H1 (cell line): ENCODE results near the gene DMBT1. TPM values are rescaled to one million over a fixed set of nuclear protein-coding genes. Genes with fewer than 3 reads are reported as not detected.

Experiments used
- CTCF ChIA-PET: fragments of 300-600 bp; sonication (Branson Sonifier 250); formaldehyde crosslinking; loops from one replicate; lab custom pipeline; 2021; ENCODE audit not compliant: partially characterized antibody; lab: Charles Lee
- POLR2A ChIA-PET: fragments of 300-600 bp; sonication (Branson Sonifier 250); formaldehyde crosslinking; loops from one replicate; lab custom pipeline; 2021; ENCODE audit warnings: inconsistent platforms; ENCODE audit not compliant: partially characterized antibody; lab: Charles Lee
- DNase-seq, 2 experiments: peaks; one replicate each; pipeline versions ENCODE4 v3.0.0 to v3.0.0-alpha.2; 2010 to 2022; ENCODE audit warnings: low spot score in 2 of 2, low read depth in 1 of 2, mixed read lengths in 1 of 2
- FAIRE-seq: peaks from 2 replicates; lab custom pipeline; 2011; peaks lifted over from hg19 to GRCh38; lab: Jason Lieb, UNC
- H2AFZ ChIP-seq: 2 replicates; pipeline ENCODE4 v1.8.1; 2012; ENCODE audit warnings: low read length, inconsistent platforms
- H2AK5ac ChIP-seq: 2 replicates; pipeline ENCODE4 v1.6.1; 2013; ENCODE audit warnings: low read depth, low read length
- H2BK120ac ChIP-seq: replicated peaks from 2 replicates; pipeline ENCODE3; 2013; ENCODE audit warnings: low read depth, low read length, inconsistent platforms
- H2BK12ac ChIP-seq: 2 replicates; pipeline ENCODE4 v1.6.1; 2013; ENCODE audit warnings: low read depth, low read length
- H2BK15ac ChIP-seq: 2 replicates; pipeline ENCODE4 v1.6.1; 2013; ENCODE audit warnings: low read length
- H2BK20ac ChIP-seq: 2 replicates; pipeline ENCODE4 v1.6.1; 2013; ENCODE audit warnings: low read length
- H2BK5ac ChIP-seq: 2 replicates; pipeline ENCODE4 v1.6.1; 2013; ENCODE audit warnings: low read depth, low read length
- H3K14ac ChIP-seq: 2 replicates; pipeline ENCODE4 v1.6.1; 2013; ENCODE audit warnings: inconsistent platforms; ENCODE audit not compliant: insufficient read length
- H3K18ac ChIP-seq: 2 replicates; pipeline ENCODE4 v1.6.1; 2013; ENCODE audit warnings: low read length; ENCODE audit errors: extremely low read depth
- H3K23ac ChIP-seq: 2 replicates; pipeline ENCODE4 v1.6.1; 2013; ENCODE audit warnings: inconsistent platforms; ENCODE audit not compliant: insufficient read length
- H3K23me2 ChIP-seq: 2 replicates; pipeline ENCODE4 v1.6.1; 2013; ENCODE audit warnings: low read depth, low read length
- H3K27ac ChIP-seq: 2 replicates; pipeline ENCODE4 v1.6.1; 2011; ENCODE audit warnings: low read depth, low read length, inconsistent platforms
- H3K27me3 ChIP-seq, 4 experiments: replicated peaks in 1 of 4; 1 replicate in 1 of 4; 2 replicates in 3 of 4; pipeline versions ENCODE4 v1.6.1 to v1.8.1; 2011 to 2013; ENCODE audit warnings: low read length in 3 of 4, mild to moderate bottlenecking in 3 of 4, inconsistent platforms in 2 of 4, mixed read lengths in 2 of 4, moderate library complexity in 1 of 4; ENCODE audit not compliant: control insufficient read depth in 3 of 4, insufficient read depth in 3 of 4; ENCODE audit errors: extremely low read depth in 1 of 4
- H3K36me3 ChIP-seq, 4 experiments: 2 replicates each; pipeline versions ENCODE4 v1.6.1 to v1.8.1; 2011 to 2013; ENCODE audit warnings: mild to moderate bottlenecking in 4 of 4, low read length in 3 of 4, moderate library complexity in 2 of 4, control low read depth in 1 of 4, inconsistent platforms in 1 of 4; ENCODE audit not compliant: insufficient read depth in 4 of 4, control insufficient read depth in 2 of 4
- H3K4ac ChIP-seq: replicated peaks from 2 replicates; pipeline ENCODE3; 2013; ENCODE audit warnings: low read length, low read depth, mixed read lengths, inconsistent platforms; ENCODE audit not compliant: insufficient read length
- H3K4me1 ChIP-seq, 4 experiments: replicated peaks in 1 of 4; 1 replicate in 1 of 4; 2 replicates in 3 of 4; pipeline versions ENCODE4 v1.6.1 to v1.8.1; 2011 to 2013; ENCODE audit warnings: low read length in 3 of 4, inconsistent platforms in 2 of 4, mixed read lengths in 1 of 4; ENCODE audit not compliant: insufficient read depth in 4 of 4, control insufficient read depth in 3 of 4
- H3K4me2 ChIP-seq, 2 experiments: 2 replicates each; pipeline versions ENCODE4 v1.6.1 to v1.8.1; 2011 to 2013; ENCODE audit warnings: low read depth in 2 of 2, low read length in 2 of 2, control low read depth in 1 of 2, inconsistent platforms in 1 of 2, mild to moderate bottlenecking in 1 of 2; ENCODE audit not compliant: insufficient read depth in 1 of 2
- H3K4me3 ChIP-seq, 4 experiments: fragments of 200-600, 300-600 bp in 1 of 4; sonication (generic), shearing (Covaris generic), sonication (Bioruptor Twin) in 1 of 4; 2 replicates each; pipeline versions ENCODE4 v1.5.1 to v1.8.1; 2011 to 2016; ENCODE audit warnings: low read length in 4 of 4, low read depth in 3 of 4, control low read depth in 2 of 4, inconsistent platforms in 2 of 4, mild to moderate bottlenecking in 2 of 4, mixed read lengths in 1 of 4, moderate library complexity in 1 of 4; ENCODE audit not compliant: insufficient read depth in 2 of 4; ENCODE audit errors: extremely low read depth in 1 of 4
- H3K56ac ChIP-seq: replicated peaks from 2 replicates; pipeline ENCODE3; 2013; ENCODE audit warnings: low read depth, mild to moderate bottlenecking, mixed read lengths, low read length, inconsistent platforms; ENCODE audit not compliant: insufficient read length
- H3K79me1 ChIP-seq: 2 replicates; pipeline ENCODE4 v1.6.1; 2013; ENCODE audit warnings: low read depth, low read length, control low read depth
- H3K79me2 ChIP-seq, 2 experiments: 2 replicates each; pipeline versions ENCODE4 v1.6.1 to v1.8.1; 2012 to 2013; ENCODE audit warnings: low read length in 2 of 2, mild to moderate bottlenecking in 2 of 2, inconsistent platforms in 1 of 2; ENCODE audit not compliant: insufficient read depth in 2 of 2, control insufficient read depth in 1 of 2
- H3K9ac ChIP-seq, 4 experiments: replicated peaks in 1 of 4; 1 replicate in 1 of 4; 2 replicates in 3 of 4; pipeline versions ENCODE4 v1.6.1 to v1.8.1; 2011 to 2013; ENCODE audit warnings: low read depth in 3 of 4, low read length in 3 of 4, control low read depth in 2 of 4, mild to moderate bottlenecking in 2 of 4, moderate library complexity in 2 of 4, inconsistent platforms in 1 of 4; ENCODE audit errors: extremely low read depth in 1 of 4
- H3K9me3 ChIP-seq, 2 experiments: 2 replicates each; pipeline versions ENCODE4 v1.6.1 to v1.8.1; 2012 to 2013; ENCODE audit warnings: mild to moderate bottlenecking in 2 of 2, moderate library complexity in 2 of 2, control low read depth in 1 of 2, inconsistent platforms in 1 of 2, low read depth in 1 of 2, low read length in 1 of 2, mixed read lengths in 1 of 2; ENCODE audit not compliant: insufficient read depth in 2 of 2
- H4K20me1 ChIP-seq, 2 experiments: replicated peaks in 1 of 2; 2 replicates each; pipeline versions ENCODE3 to v1.8.1; 2011 to 2013; ENCODE audit warnings: inconsistent platforms in 2 of 2, low read length in 2 of 2, mild to moderate bottlenecking in 1 of 2; ENCODE audit not compliant: insufficient read depth in 2 of 2, control insufficient read depth in 1 of 2
- H4K5ac ChIP-seq: 2 replicates; pipeline ENCODE4 v1.6.1; 2013; ENCODE audit warnings: low read length, low read depth, mixed read lengths, inconsistent platforms; ENCODE audit not compliant: insufficient read length
- H4K8ac ChIP-seq: 2 replicates; pipeline ENCODE4 v1.8.0; 2013; ENCODE audit warnings: mild to moderate bottlenecking, moderate library complexity, low read length, inconsistent platforms; ENCODE audit not compliant: insufficient read depth; ENCODE audit errors: extremely low read depth
- H4K91ac ChIP-seq: replicated peaks from 2 replicates; pipeline ENCODE3; 2013; ENCODE audit warnings: low read length, mixed read lengths, inconsistent platforms; ENCODE audit not compliant: insufficient read length
- ASH2L ChIP-seq: fragments of 200-600, 300-600 bp; sonication (generic); IDR thresholded peaks from one replicate; pipeline ENCODE4 v1.7.1; 2017; ENCODE audit warnings: low read length
- CBX5 ChIP-seq: fragments of 300-800, 300-1000 bp; sonication (generic); IDR thresholded peaks from 2 replicates; pipeline ENCODE4 v1.7.1; 2016; ENCODE audit warnings: antibody characterized with exemption, low read length, low read depth
- CBX8 ChIP-seq: fragments of 300-800, 300-1000 bp; sonication (generic); IDR thresholded peaks from 2 replicates; pipeline ENCODE4 v1.7.1; 2016; ENCODE audit warnings: low read depth, low read length, borderline replicate concordance
- HDAC6 ChIP-seq: IDR thresholded peaks from one replicate; pipeline ENCODE4 v1.7.1; 2012; ENCODE audit warnings: low read depth, mild to moderate bottlenecking, inconsistent platforms, low read length, moderate library complexity
- JUND ChIP-seq: IDR thresholded peaks from 2 replicates; pipeline ENCODE4 v1.6.1; 2011; ENCODE audit warnings: mild to moderate bottlenecking, improper control_type of control experiment, low read length
- PHF8 ChIP-seq: fragments of 200-600 bp; sonication (generic); conservative IDR thresholded peaks from 2 replicates; pipeline ENCODE4 v1.7.1; 2012; ENCODE audit warnings: low read depth, mild to moderate bottlenecking, inconsistent platforms, low read length, moderate library complexity
- RAD21 ChIP-seq, 2 experiments: IDR thresholded peaks in 1 of 2; conservative IDR thresholded peaks in 1 of 2; 2 replicates each; pipeline ENCODE4 v1.6.1; 2011; ENCODE audit warnings: low read depth in 2 of 2, low read length in 2 of 2, improper control_type of control experiment in 1 of 2, inconsistent platforms in 1 of 2, mild to moderate bottlenecking in 1 of 2, moderate library complexity in 1 of 2
- SP1 ChIP-seq: IDR thresholded peaks from 2 replicates; pipeline ENCODE4 v1.6.1; 2011; ENCODE audit warnings: low read depth, low read length
- WGBS, 2 experiments: shearing (Covaris generic) in 1 of 2; methylation state at CpG; one replicate each; pipeline versions ENCODE4 v1.1.6 to v1.1.7; 2013 to 2015; ENCODE audit warnings: low lambda C conversion rate in 2 of 2, mixed read lengths in 2 of 2, inconsistent platforms in 1 of 2, low coverage in 1 of 2, missing lambda C conversion rate in 1 of 2; ENCODE audit not compliant: insufficient replicate concordance in 2 of 2, insufficient coverage in 1 of 2, insufficient read length in 1 of 2; ENCODE audit errors: extremely low coverage in 1 of 2, missing lambda C conversion rate in 1 of 2; 5-methylcytosine and 5-hydroxymethylcytosine counted together
- polyA plus RNA-seq, 7 experiments: library from polyadenylated mRNA; depleted of rRNA in 3 of 7; stranded (reverse) in 5 of 7; unstranded in 2 of 7; fragments of >200 nt in 5 of 7; fragments of 200-250 nt in 2 of 7; gene quantifications; 1 replicate in 5 of 7; 2 replicates in 1 of 7; 4 replicates in 1 of 7; pipeline versions ENCODE4 v1.2.1 to v1.2.3, GENCODE V29; 2011 to 2013; ENCODE audit warnings: missing spikeins in 2 of 7, mixed read lengths in 2 of 7
- total RNA-seq: library from RNA; stranded (reverse); fragmentation: NEBNext Ultra II Directional; extraction: Animal tissue kit (Norgen Biotek cat#: 25700); gene quantifications from 2 replicates; pipeline ENCODE4 v1.2.1, GENCODE V29; 2021

Gene DMBT1
- total and polyA plus RNA-seq, 2 of the 8 experiments (the other 6 are each of a cell fraction or from before 2014, with no cell fraction given) = 0.03 TPM; not detected in 1

- DNase-seq (no peak), FAIRE-seq (no peak)
- H3K23ac ChIP-seq = no peak overlapping the region
- no peak overlapping the region for H3K18ac ChIP-seq
- no peaks in the 10 kb centered on the region for H3K36me3 ChIP-seq
- no peak overlapping the region for H3K27ac ChIP-seq
- H3K4me3 ChIP-seq = no peak overlapping the region
- TF ChIP-seq JUND = no peak
- no peak for TF ChIP-seq HDAC6
- TF ChIP-seq CBX5 = no peak
- no peak for TF ChIP-seq PHF8
- TF ChIP-seq CBX8 = no peak
- no peak for TF ChIP-seq ASH2L
- no peak for TF ChIP-seq SP1
- no peak for TF ChIP-seq RAD21 (IDR thresholded peaks at IDR 0.05 in 1 of 2, conservative IDR thresholded peaks at IDR 0.05 in 1 of 2; ENCODE audit: low read depth in 2 of 2, low read length in 2 of 2)
- H3K79me1 ChIP-seq = no peaks in the 10 kb centered on the region
- no peaks in the 10 kb centered on the region for H3K79me2 ChIP-seq
- no peak overlapping the region for H2BK20ac ChIP-seq
- H3K27me3 ChIP-seq = no peaks in the 10 kb centered on the region
- no peaks in the 10 kb centered on the region; a peak in 2 of 7 replicates for H3K4me1 ChIP-seq
- H3K14ac ChIP-seq = no peak overlapping the region
- H4K5ac ChIP-seq = no peak overlapping the region
- H4K8ac ChIP-seq = 0 out of 2 replicates have a peak overlapping the region, but pooled peaks have one; percentile 6
- no peak overlapping the region for H3K4ac ChIP-seq
- H3K4me2 ChIP-seq = no peak overlapping the region
- H2BK5ac ChIP-seq = no peak overlapping the region
- no peak overlapping the region for H2BK120ac ChIP-seq
- no peak overlapping the region for H2BK15ac ChIP-seq
- WGBS, 2 experiments = 83% methylated on average over 6 of the region's 6 CpGs; no CpG with 5 or more reads in 1 of the 2 experiments
- CTCF ChIA-PET = interaction anchor here (0.8 to 2.6 kb wide), 10 partner anchors 9 to 239 kb away, joined by 3 to 15 read pairs (median 4); no protein-coding TSS in a partner anchor
- no peak overlapping the region for H3K9ac ChIP-seq
- no peak overlapping the region for H4K91ac ChIP-seq
- H2AK5ac ChIP-seq = no peak overlapping the region
- H2BK12ac ChIP-seq = no peak overlapping the region
- H3K56ac ChIP-seq = no peak overlapping the region
- H4K20me1 ChIP-seq = no peaks in the 10 kb centered on the region
- no peaks in the 10 kb centered on the region for H3K23me2 ChIP-seq
- H3K9me3 ChIP-seq = no peaks in the 10 kb centered on the region
- POLR2A ChIA-PET = no interaction called here
- no peak overlapping the region for H2AFZ ChIP-seq
These were observed 112.7 kb downstream of the DMBT1 start for GRCh38 chr10:122673269-122673668.
